UCSD-AML1 (cell line): ENCODE results near the gene KRTAP12-3.
"Not testable (repeated sequence)": the region's sequence is repeated elsewhere in the genome, so short reads cannot be mapped to it uniquely, and the experiment has no call there.

Source experiments
- DNase-seq: peaks from one replicate; lab custom pipeline; 2025; ENCODE audit not compliant: unreplicated experiment; lab: John Stamatoyannopoulos, UW

KRTAP12-3 gene

DNA sequence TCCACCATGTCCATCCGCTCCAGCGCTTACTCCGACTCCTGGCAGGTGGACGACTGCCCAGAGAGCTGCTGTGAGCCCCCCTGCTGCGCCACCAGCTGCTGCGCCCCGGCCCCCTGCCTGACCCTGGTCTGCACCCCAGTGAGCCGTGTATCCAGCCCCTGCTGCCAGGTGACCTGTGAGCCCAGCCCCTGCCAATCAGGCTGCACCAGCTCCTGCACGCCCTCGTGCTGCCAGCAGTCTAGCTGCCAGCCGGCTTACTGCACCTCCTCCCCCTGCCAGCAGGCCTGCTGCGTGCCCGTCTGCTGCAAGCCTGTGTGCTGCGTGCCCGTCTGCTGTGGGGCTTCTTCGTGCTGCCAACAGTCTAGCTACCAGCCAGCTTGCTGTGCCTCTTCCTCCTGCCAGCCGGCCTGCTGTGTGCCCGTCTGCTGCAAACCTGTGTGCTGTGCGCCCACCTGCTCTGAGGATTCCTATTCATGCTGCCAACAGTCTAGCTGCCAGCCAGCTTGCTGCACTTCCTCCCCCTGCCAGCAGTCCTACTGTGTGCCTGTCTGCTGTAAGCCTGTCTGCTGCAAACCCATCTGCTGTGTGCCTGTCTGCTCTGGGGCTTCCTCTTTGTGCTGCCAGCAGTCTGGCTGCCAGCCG lies 30.4 kb upstream of the KRTAP12-3 start:
- not testable (repeated sequence) for DNase-seq

DNA sequence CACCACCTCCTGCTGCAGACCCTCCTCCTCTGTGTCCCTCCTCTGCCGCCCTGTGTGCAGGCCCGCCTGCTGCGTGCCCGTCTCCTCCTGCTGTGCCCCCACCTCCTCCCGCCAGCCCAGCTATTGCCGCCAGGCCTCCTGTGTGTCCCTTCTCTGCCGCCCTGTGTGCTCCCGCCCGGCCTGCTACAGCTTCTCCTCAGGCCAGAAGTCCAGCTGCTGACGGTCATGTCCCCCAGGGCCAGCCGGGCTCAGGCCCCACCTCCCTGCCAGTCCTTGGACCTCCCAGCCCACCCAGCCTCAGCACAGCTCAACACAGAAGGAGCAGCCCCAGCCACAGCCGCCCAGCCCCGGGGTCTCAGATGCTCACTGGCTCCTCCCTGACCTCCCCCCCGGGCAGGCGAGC lies 29.9 kb upstream of the KRTAP12-3 start:
- DNase-seq: not testable (repeated sequence)

DNA sequence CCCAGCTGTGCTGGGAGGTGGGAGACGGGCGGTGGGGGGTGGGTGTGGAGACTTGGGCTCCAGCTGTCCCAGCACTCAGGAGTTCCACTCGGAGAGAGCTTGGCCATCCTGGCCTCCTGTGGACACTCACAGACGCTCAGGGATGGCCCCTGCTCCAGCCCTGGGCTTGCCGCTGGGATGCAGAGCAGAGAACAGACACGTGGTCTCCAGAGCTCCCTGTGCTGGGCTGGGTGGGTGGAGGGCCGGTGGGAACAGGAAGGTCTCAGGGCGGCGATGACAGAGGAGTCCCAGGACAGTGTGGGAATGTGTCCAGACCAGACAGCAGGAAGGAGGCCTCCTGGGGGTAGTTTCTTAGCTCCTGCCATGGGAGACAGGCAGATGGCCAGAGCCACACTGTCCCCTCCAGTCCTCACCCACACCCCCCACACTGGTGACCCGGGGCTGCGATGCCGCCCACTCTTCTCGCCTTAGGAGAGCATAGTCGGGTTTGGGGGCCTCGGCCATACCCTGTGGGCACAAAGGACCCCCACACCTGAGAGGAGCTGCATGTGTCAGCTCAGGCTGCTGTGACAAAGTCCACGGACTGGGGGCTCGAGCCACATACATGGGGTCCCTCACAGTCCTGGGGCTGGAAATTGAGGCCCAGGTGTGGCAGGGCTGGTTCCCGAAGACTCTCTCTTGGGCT lies 28.9 kb upstream of the KRTAP12-3 start:
- DNase-seq: no peak

DNA sequence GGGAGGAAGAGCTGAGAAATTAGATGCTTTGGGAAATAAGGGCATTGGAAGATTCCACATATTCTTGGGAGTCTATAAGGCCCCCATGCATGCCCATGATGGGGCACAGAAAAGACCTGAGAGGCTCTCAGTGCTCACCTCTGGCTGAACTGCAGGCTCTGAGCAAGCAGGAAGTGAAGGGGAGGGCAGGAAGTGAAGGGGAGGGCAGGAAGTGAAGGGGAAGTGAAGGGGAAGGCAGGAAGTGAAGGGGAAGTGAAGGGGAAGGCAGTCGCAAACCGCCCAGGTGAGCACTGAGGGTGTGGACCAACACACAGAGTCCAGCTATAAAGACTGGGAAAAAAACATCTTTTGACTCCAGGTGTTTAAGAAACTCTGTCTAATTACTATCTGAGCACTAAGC lies 27.3 kb upstream of the KRTAP12-3 start:
- DNase-seq: no peak

DNA sequence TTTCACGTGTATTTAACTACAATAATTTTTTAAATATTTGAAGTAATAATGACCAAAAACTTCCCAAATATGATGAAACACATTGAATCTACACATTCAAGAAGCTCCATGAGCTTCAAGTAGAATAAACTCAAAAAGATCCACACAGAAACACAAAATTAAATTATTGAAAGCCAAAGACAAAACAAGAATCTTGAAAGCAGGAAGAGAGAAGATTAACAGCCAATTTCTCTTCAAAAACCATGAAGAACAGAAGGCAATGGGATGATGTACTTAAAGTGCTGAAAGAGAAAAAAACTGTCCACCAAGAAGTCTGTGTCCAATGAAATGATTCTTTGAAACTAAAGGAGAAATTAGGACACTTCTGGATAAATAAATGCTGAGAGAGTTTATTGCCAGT lies 25.7 kb upstream of the KRTAP12-3 start:
- DNase-seq: no peak

DNA sequence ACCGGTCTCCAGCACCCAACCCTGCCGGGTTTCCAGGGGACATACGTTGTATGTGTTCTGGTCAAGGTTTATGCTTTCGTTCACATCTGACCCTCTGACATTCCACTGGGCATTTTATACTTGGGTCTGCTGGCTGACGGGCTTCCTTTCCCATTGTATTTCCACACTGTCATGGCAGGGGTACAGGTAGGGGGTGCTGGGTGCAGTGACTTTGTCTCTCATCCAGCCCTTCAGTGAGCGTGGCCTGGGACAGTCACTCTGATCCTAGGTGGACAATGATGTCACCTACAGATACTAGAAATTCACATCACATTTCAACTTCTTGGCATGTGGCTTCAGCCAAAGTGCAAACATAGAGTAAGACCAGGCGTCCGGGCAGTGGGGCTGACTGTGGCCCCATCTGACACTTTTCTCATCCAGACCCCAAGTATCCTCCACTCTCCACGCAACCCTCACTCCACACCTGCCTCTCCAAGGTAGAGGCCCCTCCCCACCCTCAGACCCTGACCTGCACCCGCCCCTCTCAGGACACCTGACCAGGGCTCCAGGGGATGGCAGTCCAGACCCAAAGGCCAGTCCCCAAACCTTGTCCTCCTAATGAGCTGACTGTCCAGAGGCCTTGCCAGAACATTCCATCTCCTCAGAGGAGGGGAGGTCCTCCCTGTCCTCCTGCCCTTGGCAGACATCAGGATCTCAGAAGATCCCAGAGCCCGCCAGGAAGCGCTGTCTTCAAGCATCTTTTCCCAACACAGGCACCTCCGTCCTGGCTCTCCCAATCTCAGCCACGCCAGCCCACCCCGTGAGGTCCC lies 21.3 kb upstream of the KRTAP12-3 start:
- DNase-seq: no peak

DNA sequence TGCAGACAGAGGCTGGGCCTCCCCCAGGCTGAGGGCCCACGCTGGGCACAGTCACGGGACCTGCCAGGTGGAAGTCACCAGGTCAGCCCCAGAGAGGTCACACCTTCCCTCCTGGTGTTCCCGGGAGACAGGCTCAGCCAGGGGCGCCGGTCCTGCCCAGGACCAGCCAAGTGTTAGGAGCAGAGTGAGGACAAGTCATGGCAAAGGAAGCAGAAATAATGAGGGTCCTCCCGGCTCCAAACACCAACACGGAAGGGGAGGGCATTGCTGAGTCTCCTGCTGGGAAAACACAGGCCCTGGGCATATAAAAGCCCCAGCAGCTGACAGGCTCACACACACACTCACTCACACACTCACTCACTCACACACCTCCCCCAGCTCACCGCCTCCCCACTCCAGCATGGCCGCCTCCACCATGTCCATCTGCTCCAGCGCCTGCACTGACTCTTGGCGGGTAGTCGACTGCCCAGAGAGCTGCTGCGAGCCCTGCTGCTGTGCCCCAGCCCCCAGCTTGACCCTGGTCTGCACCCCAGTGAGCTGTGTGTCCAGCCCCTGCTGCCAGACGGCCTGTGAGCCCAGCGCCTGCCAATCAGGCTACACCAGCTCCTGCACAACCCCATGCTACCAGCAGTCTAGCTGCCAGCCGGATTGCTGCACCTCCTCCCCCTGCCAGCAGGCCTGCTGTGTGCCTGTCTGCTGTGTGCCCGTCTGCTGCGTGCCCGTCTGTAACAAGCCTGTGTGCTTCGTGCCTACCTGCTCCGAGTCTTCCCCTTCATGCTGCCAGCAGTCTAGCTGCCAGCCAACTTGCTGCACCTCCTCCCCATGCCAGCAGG lies 20.5 kb upstream of the KRTAP12-3 start, which contains the start of gene KRTAP10-10:
TSS of gene KRTAP10-10 (plus strand) at position 339 of the 833 bp plus-strand sequence. CDS start at position 401, 62 bp downstream.
- DNase-seq: no peak

DNA sequence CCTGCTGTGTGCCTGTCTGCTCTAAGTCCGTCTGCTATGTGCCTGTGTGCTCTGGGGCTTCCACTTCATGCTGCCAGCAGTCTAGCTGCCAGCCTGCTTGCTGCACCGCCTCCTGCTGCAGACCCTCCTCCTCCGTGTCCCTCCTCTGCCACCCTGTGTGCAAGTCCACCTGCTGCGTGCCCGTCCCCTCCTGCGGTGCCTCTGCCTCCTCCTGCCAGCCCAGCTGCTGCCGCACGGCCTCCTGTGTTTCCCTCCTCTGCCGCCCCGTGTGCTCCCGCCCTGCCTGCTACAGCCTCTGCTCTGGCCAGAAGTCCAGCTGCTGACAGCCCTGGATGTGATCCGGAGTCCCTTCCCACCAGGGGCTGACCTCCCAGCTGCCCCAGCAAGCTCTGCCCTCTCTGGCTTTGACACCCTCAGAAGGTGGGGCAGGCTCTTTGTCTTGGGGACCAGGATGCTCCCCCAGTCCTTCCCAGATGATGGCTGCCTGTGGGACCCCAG lies 19.8 kb upstream of the KRTAP12-3 start:
- DNase-seq: not testable (repeated sequence)

DNA sequence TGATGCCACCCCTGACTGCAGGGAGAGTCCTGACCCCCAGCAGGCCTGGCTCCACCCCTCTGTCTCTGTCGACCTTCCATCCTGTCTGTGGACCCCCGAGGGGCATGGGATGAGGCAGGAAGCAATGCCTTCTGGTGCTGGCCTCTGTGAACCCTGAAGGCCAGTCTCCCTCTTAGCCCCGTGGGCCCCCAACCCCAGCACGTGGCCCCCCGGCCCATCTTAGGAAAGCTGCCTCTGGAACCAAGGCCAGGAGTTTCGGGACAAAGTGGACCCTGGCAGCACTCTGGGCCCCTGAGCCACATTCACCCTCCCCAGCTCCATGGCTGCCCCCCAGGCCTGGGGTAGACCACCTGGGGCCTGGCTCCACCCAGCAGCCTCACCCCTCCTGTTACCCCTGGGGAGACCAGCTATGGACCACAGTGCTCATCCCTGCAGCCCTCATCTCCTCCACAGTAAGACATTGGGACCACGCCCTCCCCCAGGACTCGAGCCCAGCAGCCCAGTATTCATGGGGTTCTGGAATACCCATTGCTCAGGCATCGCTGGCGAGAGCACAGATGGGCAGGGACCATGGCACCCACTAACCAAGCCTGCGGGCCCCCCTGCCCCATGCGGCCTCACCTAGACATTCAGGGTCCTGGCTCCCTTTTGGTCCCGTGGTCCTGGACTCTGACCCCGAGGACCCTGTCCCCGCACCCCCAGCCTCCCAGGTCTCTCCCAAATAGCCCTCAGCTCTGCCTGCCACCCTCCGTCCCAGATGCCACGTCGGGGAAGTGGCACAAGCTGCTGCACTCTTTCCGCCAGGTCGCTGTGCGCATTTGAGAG lies 19.0 kb upstream of the KRTAP12-3 start:
- DNase-seq: not testable (repeated sequence)

DNA sequence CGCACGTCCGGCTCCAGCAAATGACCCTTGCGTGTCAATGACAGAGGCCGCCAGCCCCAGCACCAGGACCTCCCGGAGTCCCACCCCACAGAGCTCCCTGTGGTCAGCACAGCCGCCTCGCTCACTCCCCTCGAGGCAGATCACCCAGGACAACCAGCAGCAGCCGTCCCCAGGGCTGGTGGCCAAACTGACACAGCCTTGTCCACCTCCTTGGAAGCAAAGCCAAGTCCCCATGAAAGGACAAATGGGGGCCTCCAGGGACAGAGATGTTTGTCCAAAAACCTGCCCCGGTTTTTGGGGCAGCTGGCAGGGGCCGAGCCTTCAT lies 18.4 kb upstream of the KRTAP12-3 start:
- DNase-seq: no peak

DNA sequence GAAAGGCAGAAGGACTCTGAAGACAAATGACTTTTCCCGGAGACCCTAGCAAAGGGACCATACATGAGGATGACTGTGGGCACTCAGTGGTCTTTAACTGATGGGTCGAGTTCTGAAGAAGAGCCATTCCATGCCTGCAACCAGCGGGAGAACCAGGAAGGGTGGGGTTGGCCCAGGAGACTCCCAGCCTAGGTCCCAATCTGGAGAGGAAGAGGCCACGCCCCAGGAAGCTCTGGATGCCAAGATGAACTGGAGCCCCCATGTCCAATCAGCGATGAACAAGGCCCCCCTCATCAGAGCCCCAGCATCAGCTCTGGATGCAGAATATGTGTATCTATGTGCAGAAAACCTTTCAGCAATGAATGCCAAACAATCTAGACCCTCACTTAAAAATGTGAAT lies 17.0 kb upstream of the KRTAP12-3 start:
- DNase-seq: no peak

DNA sequence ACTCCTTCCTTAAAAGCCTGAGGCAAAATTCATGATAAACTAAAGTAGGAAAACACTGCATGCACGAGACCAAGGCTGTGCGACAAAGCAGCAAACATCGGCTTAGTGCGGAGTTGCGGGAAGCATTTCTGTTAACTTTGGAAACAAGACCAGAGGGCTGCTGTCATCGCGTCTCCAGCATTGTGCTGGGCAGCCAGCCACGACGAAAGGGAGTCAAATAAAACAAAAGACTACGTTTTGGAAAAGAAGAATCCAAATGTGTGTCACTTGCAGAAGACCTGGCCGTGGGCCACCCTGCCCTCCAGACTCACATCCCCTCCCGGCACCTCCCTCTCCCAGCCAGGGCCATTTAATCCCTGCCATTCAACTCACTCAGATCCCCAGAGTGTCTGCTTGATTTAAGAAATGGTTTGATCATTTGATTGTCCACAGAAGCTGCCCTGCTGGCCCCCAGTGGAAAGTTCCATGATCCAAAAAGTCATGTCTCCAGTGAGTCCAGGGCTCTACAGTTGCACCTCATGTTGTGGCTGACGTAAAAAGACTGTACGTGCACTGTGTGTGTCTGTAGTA lies 13.9 kb upstream of the KRTAP12-3 start:
- DNase-seq: no peak

DNA sequence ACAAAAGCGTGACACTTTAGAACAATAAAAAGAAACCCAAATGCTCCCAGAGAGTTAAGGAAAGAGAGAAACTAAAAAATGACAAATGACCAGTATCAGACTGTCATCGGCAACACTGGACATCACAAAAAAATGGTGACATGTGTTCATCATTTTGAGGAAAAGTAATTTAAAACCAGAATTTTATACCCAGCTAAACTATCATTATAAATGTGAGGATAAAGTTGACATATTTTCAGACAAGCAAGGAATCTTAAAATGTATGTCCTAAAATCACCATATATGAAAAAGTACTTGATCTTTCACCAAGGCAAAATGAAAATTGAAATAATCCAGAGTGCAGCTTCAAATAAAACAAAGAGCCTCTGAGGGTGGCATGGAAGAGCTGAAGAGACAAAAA lies 12.9 kb upstream of the KRTAP12-3 start:
- DNase-seq: no peak

DNA sequence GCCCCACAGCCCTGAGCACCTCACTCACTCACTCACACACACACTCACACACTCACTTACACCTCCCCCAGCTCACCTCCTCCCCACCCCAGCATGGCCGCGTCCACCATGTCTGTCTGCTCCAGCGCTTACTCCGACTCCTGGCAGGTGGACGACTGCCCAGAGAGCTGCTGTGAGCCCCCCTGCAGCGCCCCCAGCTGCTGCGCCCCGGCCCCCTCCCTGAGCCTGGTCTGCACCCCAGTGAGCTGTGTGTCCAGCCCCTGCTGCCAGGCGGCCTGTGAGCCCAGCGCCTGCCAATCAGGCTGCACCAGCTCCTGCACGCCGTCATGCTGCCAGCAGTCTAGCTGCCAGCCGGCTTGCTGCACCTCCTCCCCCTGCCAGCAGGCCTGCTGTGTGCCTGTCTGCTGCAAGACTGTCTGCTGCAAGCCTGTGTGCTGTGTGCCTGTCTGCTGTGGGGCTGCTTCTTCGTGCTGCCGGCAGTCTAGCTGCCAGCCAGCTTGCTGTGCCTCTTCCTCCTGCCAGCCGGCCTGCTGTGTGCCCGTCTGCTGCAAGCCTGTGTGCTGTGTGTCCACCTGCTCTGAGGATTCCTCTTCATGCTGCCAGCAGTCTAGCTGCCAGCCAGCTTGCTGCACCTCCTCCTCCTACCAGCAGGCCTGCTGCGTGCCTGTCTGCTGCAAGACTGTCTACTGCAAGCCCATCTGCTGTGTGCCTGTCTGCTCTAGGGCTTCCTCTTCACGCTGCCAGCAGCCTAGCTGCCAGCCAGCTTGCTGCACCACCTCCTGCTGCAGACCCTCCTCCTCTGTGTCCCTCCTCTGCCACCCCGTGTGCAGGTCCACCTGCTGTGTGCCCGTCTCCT lies 11.1 kb upstream of the KRTAP12-3 start, which contains the start of gene KRTAP10-11:
TSS of gene KRTAP10-11 (plus strand) at position 49 of the 856 bp plus-strand sequence. CDS start at position 94, 45 bp downstream.
- not testable (repeated sequence) for DNase-seq

DNA sequence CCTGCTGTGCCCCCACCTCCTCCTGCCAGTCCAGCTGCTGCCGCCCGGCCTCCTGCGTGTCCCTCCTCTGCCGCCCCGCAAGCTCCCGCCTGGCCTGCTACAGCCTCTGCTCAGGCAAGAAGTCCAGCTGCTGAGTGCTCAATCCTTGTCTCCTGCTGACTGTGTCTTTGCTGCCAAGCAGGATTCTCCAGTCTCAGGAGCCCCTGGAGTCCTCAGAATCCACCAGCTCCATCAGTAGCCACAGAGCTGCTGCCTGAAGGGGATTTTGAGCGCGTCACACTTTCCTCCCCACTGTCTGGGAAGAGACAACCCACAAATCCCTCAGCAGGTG lies 10.5 kb upstream of the KRTAP12-3 start:
- no peak for DNase-seq

DNA sequence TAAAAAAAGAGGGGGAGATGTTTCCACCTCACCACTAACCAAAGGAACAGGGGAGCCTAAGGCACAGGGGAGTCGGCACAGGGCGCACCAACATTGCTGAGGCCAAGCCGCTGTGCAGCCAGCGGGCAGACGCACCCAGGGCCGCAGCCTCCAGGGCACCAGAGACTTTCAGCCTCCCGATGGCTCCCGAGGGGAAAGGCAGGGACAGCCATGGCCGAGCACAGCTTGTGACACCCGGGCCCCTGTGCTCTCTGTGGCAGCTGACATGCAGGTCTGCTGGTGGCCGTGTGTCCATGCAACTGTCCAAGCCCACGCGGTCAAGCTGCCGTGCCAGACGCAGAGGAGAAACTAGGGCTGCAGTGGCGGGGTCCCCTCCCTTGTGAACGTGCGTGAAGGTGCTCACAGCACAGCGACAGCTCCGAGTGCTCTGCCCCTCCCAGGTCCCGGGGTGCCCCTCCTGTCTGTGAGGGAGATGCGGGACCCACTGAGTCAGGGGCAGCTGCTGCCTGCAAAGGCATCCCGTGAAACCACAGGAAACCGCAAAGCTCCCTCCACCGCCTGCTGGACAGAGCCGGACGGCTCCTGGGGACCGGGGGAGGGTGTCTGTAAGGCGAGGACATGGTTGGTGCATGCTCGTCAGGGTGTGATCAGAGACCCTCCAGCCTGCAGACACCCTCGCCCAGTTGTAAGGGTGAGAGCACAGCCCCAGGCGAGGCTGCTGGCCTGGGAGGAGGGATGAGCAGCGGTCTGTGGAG lies 9.0 kb upstream of the KRTAP12-3 start:
- DNase-seq: no peak

DNA sequence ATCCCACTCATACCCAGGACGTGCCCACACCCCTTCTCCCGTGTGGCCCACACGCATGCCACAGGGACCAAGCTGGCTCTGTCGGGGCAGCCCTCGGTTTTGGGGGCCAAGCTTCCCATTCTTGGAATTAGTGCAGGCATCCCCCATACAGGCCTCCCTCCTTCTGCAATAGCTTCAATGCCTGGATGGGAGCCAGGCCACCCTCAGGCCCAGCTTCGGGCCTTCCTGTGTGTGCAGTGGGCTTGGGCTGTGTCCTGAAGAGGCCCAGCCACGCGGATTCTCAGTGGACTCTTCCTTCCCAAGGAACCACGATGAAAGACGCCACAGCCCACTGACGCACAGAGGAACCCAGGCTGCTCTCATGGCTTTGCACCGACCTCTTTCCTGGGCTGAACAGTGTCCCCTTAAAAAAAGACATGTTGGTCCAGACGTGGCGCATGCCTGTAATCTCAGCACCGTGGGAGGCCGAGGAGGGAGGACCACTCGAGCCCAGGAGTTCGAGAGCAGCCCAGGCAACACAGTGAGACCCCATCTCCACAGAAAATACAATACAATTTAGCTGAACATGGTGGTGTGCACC lies 8.1 kb upstream of the KRTAP12-3 start:
- no peak for DNase-seq
